CD8-positive, alpha-beta memory T cell (primary cell): Measurements from ENCODE around the gene SBK1. TPM values are rescaled to one million over a fixed set of nuclear protein-coding genes. Genes with fewer than 3 reads are reported as not detected.

Experiments
- CTCF ChIA-PET: fragments of 350-600 bp; sonication (Branson Sonifier 250); formaldehyde crosslinking; loops from one replicate; lab custom pipeline; 2021; ENCODE audit warnings: antibody characterized with exemption; lab: Charles Lee
- POLR2A ChIA-PET: fragments of 350-600 bp; sonication (Branson Sonifier 250); formaldehyde crosslinking; loops from one replicate; lab custom pipeline; 2021; ENCODE audit warnings: antibody characterized with exemption; lab: Charles Lee
- DNase-seq, 5 donors: peaks; one replicate each; pipeline versions ENCODE4 v3.0.0 to v3.0.0-alpha.2; 2020 to 2022; ENCODE audit warnings: mixed read lengths in 1 of 5
- H3K27ac ChIP-seq: one replicate; pipeline ENCODE4 v1.7.0; 2013; ENCODE audit warnings: low read depth, mild to moderate bottlenecking, low read length, moderate library complexity
- H3K27me3 ChIP-seq: 2 replicates; pipeline ENCODE4 v1.7.0; 2013; ENCODE audit warnings: low read length, mild to moderate bottlenecking; ENCODE audit not compliant: insufficient read depth, poor library complexity, severe bottlenecking
- H3K36me3 ChIP-seq: 2 replicates; pipeline ENCODE4 v1.7.0; 2013; ENCODE audit warnings: mild to moderate bottlenecking, low read length, moderate library complexity; ENCODE audit not compliant: insufficient read depth
- H3K4me1 ChIP-seq: 2 replicates; pipeline ENCODE4 v1.7.0; 2013; ENCODE audit warnings: mild to moderate bottlenecking, low read length, moderate library complexity; ENCODE audit not compliant: insufficient read depth
- H3K4me3 ChIP-seq: 2 replicates; pipeline ENCODE4 v1.7.0; 2013; ENCODE audit warnings: mild to moderate bottlenecking, low read length
- H3K9me3 ChIP-seq: 2 replicates; pipeline ENCODE4 v1.7.0; 2013; ENCODE audit warnings: mild to moderate bottlenecking, low read length
- H3K27ac Mint-ChIP-seq, 8 donors: one replicate each; pipeline ENCODE4 v1.8.0; 2020 to 2021; ENCODE audit warnings: mixed read lengths in 8 of 8, mild to moderate bottlenecking in 6 of 8, inconsistent platforms in 3 of 8, moderate library complexity in 3 of 8
- H3K27me3 Mint-ChIP-seq, 2 donors: one replicate each; pipeline ENCODE4 v1.8.0; 2020 to 2021; ENCODE audit warnings: mixed read lengths in 2 of 2, mild to moderate bottlenecking in 1 of 2, moderate library complexity in 1 of 2
- H3K36me3 Mint-ChIP-seq, 3 donors: one replicate each; pipeline ENCODE4 v1.8.0; 2020 to 2021; ENCODE audit warnings: mixed read lengths in 3 of 3, inconsistent platforms in 1 of 3, mild to moderate bottlenecking in 1 of 3
- H3K4me1 Mint-ChIP-seq, 3 donors: one replicate each; pipeline ENCODE4 v1.8.0; 2020 to 2021; ENCODE audit warnings: mixed read lengths in 3 of 3, inconsistent platforms in 1 of 3, mild to moderate bottlenecking in 1 of 3
- H3K4me3 Mint-ChIP-seq, 7 donors: one replicate each; pipeline ENCODE4 v1.8.0; 2020 to 2021; ENCODE audit warnings: mixed read lengths in 7 of 7, mild to moderate bottlenecking in 6 of 7, moderate library complexity in 4 of 7, inconsistent platforms in 2 of 7
- H3K9me3 Mint-ChIP-seq, 5 donors: one replicate each; pipeline ENCODE4 v1.8.0; 2020 to 2022; ENCODE audit warnings: mixed read lengths in 5 of 5, mild to moderate bottlenecking in 3 of 5, moderate library complexity in 2 of 5, inconsistent platforms in 1 of 5
- polyA plus RNA-seq: library from polyadenylated mRNA; unstranded; fragments of 300-500 nt; fragmentation: Illumina TruSeq; gene quantifications from one replicate; pipeline ENCODE4 v1.2.3, GENCODE V29; 2021
- total RNA-seq, 2 experiments: library from RNA; stranded (reverse); gene quantifications; one replicate each; pipeline ENCODE4 v1.2.3, GENCODE V29; 2021

The SBK1 gene
- total and polyA plus RNA-seq, 3 experiments from 2014 or later = 3.9 to 20.3 (median 4.1) TPM

DNA sequence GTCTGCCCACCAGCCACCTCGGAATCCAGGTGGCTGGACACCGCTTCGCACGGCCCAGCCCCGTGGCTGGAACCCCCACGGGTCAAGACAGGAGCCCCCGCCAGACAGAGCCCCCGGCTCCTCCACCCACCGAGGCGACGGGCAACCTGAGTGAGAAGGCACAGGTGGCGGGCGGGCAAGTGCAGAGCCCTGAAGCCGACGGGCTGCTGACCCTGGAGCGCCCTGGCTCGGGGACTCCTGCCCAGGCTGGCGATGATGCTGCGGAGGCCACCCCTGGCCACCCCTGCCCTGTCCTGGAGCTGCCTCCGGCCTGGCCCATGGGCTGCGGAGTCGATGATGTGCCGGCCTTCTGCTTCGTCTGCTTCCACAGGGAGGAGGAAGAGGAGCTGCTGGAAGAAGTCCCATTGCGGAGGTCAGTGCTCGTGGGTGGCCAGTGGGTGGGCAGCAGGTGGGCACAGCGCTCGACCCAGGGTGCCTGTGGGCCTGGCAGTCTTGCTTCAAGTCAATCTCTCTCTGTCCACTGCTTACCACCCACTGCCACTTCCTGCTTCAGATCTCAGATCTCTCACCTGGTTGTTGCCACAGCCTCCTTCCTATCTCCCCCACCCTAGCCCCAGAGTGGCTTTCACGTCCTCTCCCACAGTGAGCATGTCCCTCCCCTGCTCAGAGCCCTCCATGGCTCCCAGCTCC, 33.1 kb upstream of the SBK1 start:
- Histone ChIP-seq H3K27me3 (no peaks in the 10 kb centered on the region), H3K27ac (no peak overlapping the region), H3K4me3 (no peak overlapping the region), H3K36me3 (no peaks in the 10 kb centered on the region), H3K4me1 (peaks cover 12% of the 10 kb centered on the region), H3K9me3 (no peaks in the 10 kb centered on the region)
- Mint-ChIP-seq H3K27me3 (peaks cover 4 to 22% of the 10 kb centered on the region in 2 donors), H3K4me3 (peak overlapping the region in 5 of 7 donors; percentile 7 to 53 (median 23)), H3K4me1 (peaks cover 14 to 16% (median 15%) of the 10 kb centered on the region in 3 donors), H3K9me3 (no peaks in the 10 kb centered on the region), H3K27ac (peak overlapping the region in 4 of 8 donors; percentile 58 to 72 (median 62)), H3K36me3 (peaks cover 0 to 2% (median 0%) of the 10 kb centered on the region in 3 donors)
- ChIA-PET CTCF (no interaction called here), POLR2A (no interaction called here)
- DNase-seq = peak in 1 of 5 donors; percentile 6

DNA sequence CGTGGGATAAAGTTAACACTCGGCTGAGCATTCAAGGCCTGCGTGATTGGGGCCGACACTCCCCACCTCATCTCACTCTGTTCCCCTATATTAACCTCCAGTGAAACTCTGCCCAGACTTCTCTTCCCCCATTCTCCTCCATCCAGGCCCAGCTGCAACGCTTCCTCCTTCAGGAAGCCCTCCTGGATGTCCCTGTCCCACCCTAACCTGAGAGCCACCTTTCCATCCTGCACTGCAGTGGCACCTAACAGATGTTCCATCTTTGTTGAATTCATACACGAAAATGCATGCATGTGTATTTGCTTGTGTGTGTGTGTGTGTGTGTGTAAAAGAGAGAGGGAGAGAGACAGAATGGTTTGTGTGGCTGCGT, 32.6 kb upstream of the SBK1 start:
- H3K4me1 Mint-ChIP-seq = peaks cover 17 to 18% (median 18%) of the 10 kb centered on the region in 3 donors
- Histone ChIP-seq H3K4me3 (no peak overlapping the region), H3K27ac (no peak overlapping the region), H3K4me1 (peaks cover 12% of the 10 kb centered on the region), H3K27me3 (no peaks in the 10 kb centered on the region), H3K9me3 (no peaks in the 10 kb centered on the region), H3K36me3 (no peaks in the 10 kb centered on the region)
- peaks cover 0 to 1% (median 0%) of the 10 kb centered on the region in 5 donors for H3K9me3 Mint-ChIP-seq
- peak overlapping the region in 5 of 8 donors; percentile 17 to 72 (median 60) for H3K27ac Mint-ChIP-seq
- H3K36me3 Mint-ChIP-seq = peaks cover 0 to 2% (median 0%) of the 10 kb centered on the region in 3 donors
- peak overlapping the region in 3 of 7 donors; percentile 13 to 53 (median 41) for H3K4me3 Mint-ChIP-seq
- ChIA-PET POLR2A (no interaction called here), CTCF (no interaction called here)
- no peak for DNase-seq
- H3K27me3 Mint-ChIP-seq = peaks cover 8 to 27% of the 10 kb centered on the region in 2 donors

DNA sequence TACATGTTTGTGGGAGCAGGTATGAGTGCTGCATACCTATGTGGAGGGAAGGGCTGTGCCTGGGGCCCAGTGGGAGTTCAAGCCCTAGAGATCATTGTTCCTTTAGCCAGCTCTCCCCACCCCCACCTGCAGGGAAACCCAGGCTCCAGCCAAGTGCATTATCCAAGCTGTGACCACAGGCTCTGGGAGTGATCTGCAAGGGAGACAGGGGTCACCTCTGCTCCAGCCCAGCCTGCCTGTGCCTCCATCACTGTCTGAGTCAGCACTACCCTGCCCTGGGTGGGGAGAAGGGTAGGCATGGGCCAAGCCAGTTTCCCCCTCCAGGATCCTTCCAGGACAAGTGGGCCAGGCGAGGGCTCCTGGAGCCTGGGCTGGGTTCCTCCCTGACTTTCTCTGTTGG, 32.1 kb upstream of the SBK1 start:
- POLR2A ChIA-PET = no interaction called here

DNA sequence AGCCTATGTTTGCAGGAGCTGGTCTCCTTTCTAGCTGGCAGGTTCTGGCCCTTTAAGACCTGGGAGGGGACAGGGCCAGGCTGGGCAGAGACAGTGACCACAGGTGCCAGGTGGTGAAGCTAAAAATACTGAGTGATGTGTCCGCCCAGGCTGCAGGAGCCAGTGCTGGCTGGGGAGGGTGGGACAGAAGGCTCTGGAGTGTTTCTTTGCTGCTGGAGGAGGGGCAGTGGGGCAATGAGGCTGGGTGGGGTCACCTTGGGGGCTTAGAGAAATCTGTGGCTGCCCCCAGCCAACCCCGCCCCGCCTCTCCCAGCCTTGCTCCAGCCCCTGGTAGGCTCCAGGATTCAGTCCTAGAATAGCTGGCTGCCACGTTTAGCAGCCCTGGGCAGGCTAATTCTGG, 30.4 kb upstream of the SBK1 start:
- H3K27ac Mint-ChIP-seq = peak overlapping the region in 1 of 8 donors; percentile 60
- ChIA-PET CTCF (no interaction called here), POLR2A (no interaction called here)
- H3K4me3 Mint-ChIP-seq = no peak overlapping the region
- Histone ChIP-seq H3K9me3 (no peaks in the 10 kb centered on the region), H3K27ac (no peak overlapping the region), H3K4me1 (peaks cover 22% of the 10 kb centered on the region), H3K4me3 (no peak overlapping the region), H3K36me3 (no peaks in the 10 kb centered on the region), H3K27me3 (no peaks in the 10 kb centered on the region)
- H3K27me3 Mint-ChIP-seq = peaks cover 10 to 28% of the 10 kb centered on the region in 2 donors
- peaks cover 0 to 1% (median 0%) of the 10 kb centered on the region in 5 donors for H3K9me3 Mint-ChIP-seq
- peaks cover 17 to 28% (median 26%) of the 10 kb centered on the region in 3 donors for H3K4me1 Mint-ChIP-seq
- no peak for DNase-seq
- peaks cover 0 to 2% (median 0%) of the 10 kb centered on the region in 3 donors for H3K36me3 Mint-ChIP-seq

More for the DNA sequence above, 32.1 kb upstream of the SBK1 start:
- H3K9me3 ChIP-seq = no peaks in the 10 kb centered on the region
- no peaks in the 10 kb centered on the region for H3K27me3 ChIP-seq
- peak overlapping the region in 2 of 8 donors; percentile 17 to 60 for H3K27ac Mint-ChIP-seq
- CTCF ChIA-PET = no interaction called here
- H3K27ac ChIP-seq = no peak overlapping the region
- H3K9me3 Mint-ChIP-seq = peaks cover 0 to 1% (median 0%) of the 10 kb centered on the region in 5 donors
- DNase-seq = no peak
- H3K4me3 ChIP-seq = no peak overlapping the region
- H3K4me1 Mint-ChIP-seq = peaks cover 17 to 18% (median 18%) of the 10 kb centered on the region in 3 donors
- peaks cover 12% of the 10 kb centered on the region for H3K4me1 ChIP-seq
- H3K36me3 ChIP-seq = no peaks in the 10 kb centered on the region
- peaks cover 10 to 28% of the 10 kb centered on the region in 2 donors for H3K27me3 Mint-ChIP-seq
- peak overlapping the region in 1 of 7 donors; percentile 13 for H3K4me3 Mint-ChIP-seq
- peaks cover 0 to 2% (median 0%) of the 10 kb centered on the region in 3 donors for H3K36me3 Mint-ChIP-seq

DNA sequence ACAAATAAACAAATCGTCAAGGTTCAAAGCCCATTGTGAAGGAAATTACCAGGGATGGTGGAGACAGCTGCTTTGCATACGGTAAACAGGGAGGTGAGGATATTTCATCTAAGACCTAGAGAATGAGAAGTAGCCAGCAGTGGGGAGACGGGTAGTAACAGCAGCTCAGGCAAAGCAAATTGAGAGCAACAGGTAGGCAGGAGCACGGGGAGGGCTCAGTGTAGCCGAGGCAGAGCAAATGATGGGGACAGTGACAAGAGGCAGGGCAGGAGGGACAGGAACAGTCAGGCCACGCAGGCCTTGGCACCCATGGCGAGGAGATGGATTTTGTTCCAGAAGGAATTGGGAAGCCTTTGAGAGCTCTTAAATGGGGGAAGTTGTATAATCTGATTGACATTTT, 29.0 kb upstream of the SBK1 start:
- POLR2A ChIA-PET = no interaction called here

DNA sequence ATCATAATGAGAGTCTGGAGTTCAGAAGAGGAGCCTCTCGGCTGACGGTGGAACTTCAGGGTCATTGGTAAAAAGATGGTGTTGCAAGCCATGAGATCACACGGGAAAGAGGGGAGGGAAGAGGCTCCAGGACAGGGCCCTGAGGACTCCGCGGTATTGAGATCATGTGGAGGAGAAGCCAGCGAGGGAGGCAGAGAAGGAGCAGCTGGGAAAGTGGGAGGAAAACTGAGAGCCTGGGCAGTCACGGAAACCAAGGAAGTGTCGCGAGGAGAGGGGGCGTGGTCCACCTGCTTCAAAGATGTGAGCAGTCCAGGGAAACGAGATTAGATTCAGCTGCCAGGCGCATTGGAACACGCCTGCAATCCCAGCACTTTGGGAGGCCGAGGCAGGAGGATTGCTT, 27.7 kb upstream of the SBK1 start:
- ChIA-PET POLR2A (no interaction called here), CTCF (no interaction called here)
- Histone ChIP-seq H3K27ac (no peak overlapping the region), H3K9me3 (no peaks in the 10 kb centered on the region), H3K4me1 (peaks cover 14% of the 10 kb centered on the region), H3K4me3 (no peak overlapping the region), H3K36me3 (no peaks in the 10 kb centered on the region), H3K27me3 (no peaks in the 10 kb centered on the region)
- Mint-ChIP-seq H3K4me1 (peaks cover 13 to 23% (median 21%) of the 10 kb centered on the region in 3 donors), H3K27ac (no peak overlapping the region), H3K4me3 (no peak overlapping the region), H3K9me3 (peaks cover 0 to 1% (median 0%) of the 10 kb centered on the region in 5 donors), H3K27me3 (peaks cover 11 to 31% of the 10 kb centered on the region in 2 donors), H3K36me3 (peaks cover 0 to 2% (median 0%) of the 10 kb centered on the region in 3 donors)
- DNase-seq = no peak

More for the DNA sequence above, 29.0 kb upstream of the SBK1 start:
- H3K27me3 Mint-ChIP-seq = peaks cover 10 to 31% of the 10 kb centered on the region in 2 donors
- no peaks in the 10 kb centered on the region for H3K36me3 ChIP-seq
- no peak overlapping the region for H3K4me3 ChIP-seq
- H3K9me3 Mint-ChIP-seq = peaks cover 0 to 1% (median 0%) of the 10 kb centered on the region in 5 donors
- no peak overlapping the region for H3K27ac Mint-ChIP-seq
- no peaks in the 10 kb centered on the region for H3K27me3 ChIP-seq
- no peaks in the 10 kb centered on the region for H3K9me3 ChIP-seq
- H3K4me1 Mint-ChIP-seq = peaks cover 17 to 28% (median 26%) of the 10 kb centered on the region in 3 donors
- peaks cover 0 to 2% (median 0%) of the 10 kb centered on the region in 3 donors for H3K36me3 Mint-ChIP-seq
- peaks cover 22% of the 10 kb centered on the region for H3K4me1 ChIP-seq
- no peak overlapping the region for H3K4me3 Mint-ChIP-seq
- DNase-seq = no peak
- CTCF ChIA-PET = no interaction called here
- no peak overlapping the region for H3K27ac ChIP-seq

DNA sequence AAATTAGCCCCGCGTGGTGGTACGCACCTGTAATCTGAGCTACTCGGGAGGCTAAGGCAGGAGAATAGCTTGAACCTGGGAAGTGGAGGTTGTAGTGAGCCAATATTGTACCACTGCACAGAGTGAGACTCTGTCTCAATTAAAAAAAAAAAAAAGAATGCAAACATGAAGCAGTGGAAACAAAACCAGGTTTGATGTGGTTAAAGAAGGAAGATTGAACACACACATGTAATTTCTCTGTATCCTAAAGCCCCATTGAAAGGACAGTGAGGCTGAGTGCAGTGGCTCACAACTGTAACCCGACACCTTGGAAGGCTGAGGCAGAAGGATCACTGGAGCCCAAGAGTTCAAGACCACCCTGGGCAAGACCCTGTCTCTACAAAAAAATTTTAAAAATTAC, 26.5 kb upstream of the SBK1 start:
- H3K4me1 Mint-ChIP-seq = peaks cover 5 to 17% (median 14%) of the 10 kb centered on the region in 3 donors
- peak overlapping the region in 2 of 8 donors; percentile 15 to 24 for H3K27ac Mint-ChIP-seq
- H3K27me3 Mint-ChIP-seq = peaks cover 13 to 28% of the 10 kb centered on the region in 2 donors
- Histone ChIP-seq H3K4me3 (no peak overlapping the region), H3K9me3 (no peaks in the 10 kb centered on the region), H3K4me1 (peaks cover 9% of the 10 kb centered on the region), H3K27ac (no peak overlapping the region), H3K27me3 (no peaks in the 10 kb centered on the region), H3K36me3 (no peaks in the 10 kb centered on the region)
- ChIA-PET CTCF (interaction anchor here (2.0 kb wide), 1 partner anchor 12 kb away, joined by 10 read pairs; no protein-coding TSS in a partner anchor), POLR2A (no interaction called here)
- peaks cover 0 to 1% (median 0%) of the 10 kb centered on the region in 5 donors for H3K9me3 Mint-ChIP-seq
- H3K4me3 Mint-ChIP-seq = no peak overlapping the region
- peaks cover 0 to 2% (median 0%) of the 10 kb centered on the region in 3 donors for H3K36me3 Mint-ChIP-seq
- peak in 1 of 5 donors; percentile 29 for DNase-seq

DNA sequence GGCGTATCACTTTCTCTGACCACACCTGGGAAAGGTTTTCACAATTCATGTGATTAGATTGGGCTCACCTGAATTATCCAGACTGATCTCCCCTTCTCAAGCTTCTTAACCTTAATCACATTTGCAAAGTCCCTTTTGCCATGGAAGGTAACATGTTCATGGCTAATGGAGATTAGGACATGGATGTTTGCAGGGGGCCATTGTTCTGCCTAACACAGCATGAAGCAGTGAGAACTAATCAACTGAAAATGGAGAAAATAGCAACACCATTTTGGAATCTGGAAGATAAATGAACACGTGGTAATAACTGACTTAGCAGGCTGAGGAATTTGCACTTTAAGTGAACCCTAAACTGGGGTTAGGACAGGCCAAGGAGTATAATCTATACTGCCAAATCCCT, 25.0 kb upstream of the SBK1 start:
- peaks cover 0 to 1% (median 0%) of the 10 kb centered on the region in 5 donors for H3K9me3 Mint-ChIP-seq
- CTCF ChIA-PET = interaction anchor here (2.0 kb wide), 1 partner anchor 10 kb away, joined by 10 read pairs; no protein-coding TSS in a partner anchor
- peaks cover 0 to 2% (median 0%) of the 10 kb centered on the region in 3 donors for H3K36me3 Mint-ChIP-seq
- no peak overlapping the region for H3K4me3 Mint-ChIP-seq
- Histone ChIP-seq H3K27ac (no peak overlapping the region), H3K36me3 (no peaks in the 10 kb centered on the region), H3K27me3 (no peaks in the 10 kb centered on the region), H3K4me1 (peaks cover 9% of the 10 kb centered on the region), H3K4me3 (no peak overlapping the region), H3K9me3 (no peaks in the 10 kb centered on the region)
- POLR2A ChIA-PET = no interaction called here
- peaks cover 2 to 17% (median 12%) of the 10 kb centered on the region in 3 donors for H3K4me1 Mint-ChIP-seq
- DNase-seq = no peak
- peaks cover 11 to 23% of the 10 kb centered on the region in 2 donors for H3K27me3 Mint-ChIP-seq
- H3K27ac Mint-ChIP-seq = no peak overlapping the region
